SK-N-SH (cell line): Measurements from ENCODE around the gene CAMTA2. TPM values are rescaled to one million over a fixed set of nuclear protein-coding genes. Genes with fewer than 3 reads are reported as not detected.

Source experiments
- CTCF ChIA-PET: fragments of 300-600, 350-600 bp; formaldehyde crosslinking; extraction: SDS; loops from one replicate; lab custom pipeline; 2021; lab: Yijun Ruan, JAX
- POLR2A ChIA-PET: fragments of 350-600 bp; sonication (Branson Sonifier 250); formaldehyde crosslinking; extraction: SDS; loops from one replicate; lab custom pipeline; 2020; ENCODE audit warnings: antibody characterized with exemption, inconsistent platforms; lab: Yijun Ruan, JAX
- DNase-seq: peaks from one replicate; pipeline ENCODE4 v3.0.0; 2012
- H2AFZ ChIP-seq: fragments of 200-600 bp; sonication (generic); 2 replicates; pipeline ENCODE4 v1.8.1; 2016; ENCODE audit warnings: antibody characterized with exemption, mild to moderate bottlenecking, low read depth
- H3F3A ChIP-seq: fragments of 200-600 bp; sonication (generic); replicated peaks from 2 replicates; pipeline ENCODE3; 2016; ENCODE audit warnings: antibody characterized with exemption, mild to moderate bottlenecking; ENCODE audit not compliant: insufficient read depth
- H3K27ac ChIP-seq, 2 experiments: fragments of 200-500 bp in 1 of 2; fragments of 200-600 bp in 1 of 2; sonication (Bioruptor generic) in 1 of 2; sonication (generic), shearing (Covaris generic) in 1 of 2; 2 replicates each; pipeline versions ENCODE4 v1.5.1 to v1.6.1; 2014 to 2016; ENCODE audit warnings: low read depth in 2 of 2, inconsistent platforms in 1 of 2, low read length in 1 of 2, mild to moderate bottlenecking in 1 of 2, mixed read lengths in 1 of 2
- H3K27me3 ChIP-seq: fragments of 200-600 bp; sonication (generic), shearing (Covaris generic); 2 replicates; pipeline ENCODE4 v1.6.1; 2016; ENCODE audit warnings: mixed run types; ENCODE audit not compliant: insufficient read depth
- H3K36me3 ChIP-seq, 2 experiments: fragments of 200-500 bp in 1 of 2; fragments of 200-600 bp in 1 of 2; sonication (Bioruptor generic) in 1 of 2; sonication (generic) in 1 of 2; replicated peaks in 1 of 2; 2 replicates each; pipeline versions ENCODE3 to v1.5.1; 2014 to 2016; ENCODE audit warnings: low read length in 1 of 2, mild to moderate bottlenecking in 1 of 2; ENCODE audit not compliant: insufficient read depth in 2 of 2, control insufficient read depth in 1 of 2
- H3K4me1 ChIP-seq, 2 experiments: fragments of 200-500 bp in 1 of 2; fragments of 200-600 bp in 1 of 2; sonication (Bioruptor generic) in 1 of 2; sonication (generic), shearing (Covaris generic) in 1 of 2; 2 replicates each; pipeline versions ENCODE4 v1.5.1 to v1.6.1; 2014 to 2016; ENCODE audit warnings: low read depth in 1 of 2, low read length in 1 of 2, mixed run types in 1 of 2; ENCODE audit not compliant: insufficient read depth in 2 of 2, control insufficient read depth in 1 of 2
- H3K4me2 ChIP-seq: fragments of 200-600 bp; sonication (generic), shearing (Covaris generic); 2 replicates; pipeline ENCODE4 v1.6.1; 2017; ENCODE audit warnings: mixed run types
- H3K4me3 ChIP-seq, 2 experiments: fragments of 200-500 bp in 1 of 2; fragments of 200-600 bp in 1 of 2; sonication (Bioruptor generic) in 1 of 2; sonication (generic), shearing (Covaris generic) in 1 of 2; 2 replicates each; pipeline versions ENCODE4 v1.5.1 to v1.8.1; 2014 to 2016; ENCODE audit warnings: low read depth in 2 of 2, inconsistent platforms in 1 of 2, low read length in 1 of 2, mild to moderate bottlenecking in 1 of 2, mixed read lengths in 1 of 2, moderate library complexity in 1 of 2
- H3K79me2 ChIP-seq: fragments of 200-600 bp; sonication (generic); 2 replicates; pipeline ENCODE4 v1.8.1; 2017; ENCODE audit warnings: mild to moderate bottlenecking; ENCODE audit not compliant: insufficient read depth
- H3K9ac ChIP-seq: fragments of 200-600 bp; sonication (generic); 2 replicates; pipeline ENCODE4 v1.6.1; 2017; ENCODE audit warnings: mixed run types
- H3K9me2 ChIP-seq: fragments of 200-600 bp; sonication (generic); 2 replicates; pipeline ENCODE4 v1.6.1; 2017; ENCODE audit warnings: mixed run types
- H3K9me3 ChIP-seq: fragments of 200-600 bp; sonication (generic); 2 replicates; pipeline ENCODE4 v1.6.1; 2017; ENCODE audit warnings: mixed run types, mild to moderate bottlenecking, moderate library complexity
- H4K20me1 ChIP-seq: fragments of 200-600 bp; sonication (generic); 2 replicates; pipeline ENCODE4 v1.6.1; 2017; ENCODE audit warnings: mild to moderate bottlenecking, mixed run types; ENCODE audit not compliant: insufficient read depth
- CTCF ChIP-seq: fragments of 200-600 bp; sonication (generic); IDR thresholded peaks from 2 replicates; pipeline ENCODE4 v1.6.1; 2017; ENCODE audit warnings: antibody characterized with exemption, mild to moderate bottlenecking, moderate library complexity
- EP300 ChIP-seq, 2 experiments: IDR thresholded peaks; 2 replicates each; pipeline versions ENCODE4 v1.4.0 to v1.6.1; 2012; ENCODE audit warnings: borderline replicate concordance in 1 of 2, low read depth in 1 of 2, low read length in 1 of 2
- FOXM1 ChIP-seq: IDR thresholded peaks from 2 replicates; pipeline ENCODE4 v1.4.0; 2012; ENCODE audit warnings: low read depth, mild to moderate bottlenecking
- GATA2 ChIP-seq: sonication (generic); formaldehyde crosslinking; IDR thresholded peaks from 2 replicates; pipeline ENCODE4 v1.5.0; 2020; ENCODE audit warnings: mild to moderate bottlenecking, missing genetic modification reagents
- IRF3 ChIP-seq: fragments of 150-350 bp; IDR thresholded peaks from 2 replicates; pipeline ENCODE4 v1.6.1; 2016; ENCODE audit warnings: mild to moderate bottlenecking, low read depth, low read length
- JUND ChIP-seq: IDR thresholded peaks from 2 replicates; pipeline ENCODE4 v1.4.0; 2012
- MXI1 ChIP-seq: IDR thresholded peaks from 2 replicates; pipeline ENCODE4 v1.6.1; 2012; ENCODE audit warnings: mild to moderate bottlenecking, low read depth, low read length, improper control_type of control experiment
- PBX3 ChIP-seq: IDR thresholded peaks from 2 replicates; pipeline ENCODE4; 2012
- POLR2AphosphoS5 ChIP-seq: IDR thresholded peaks from 2 replicates; pipeline ENCODE4 v1.6.1; 2012; ENCODE audit warnings: low read depth, low read length
- RXRA ChIP-seq: IDR thresholded peaks from 2 replicates; pipeline ENCODE4 v1.4.0; 2012; ENCODE audit warnings: low read depth, mild to moderate bottlenecking, borderline replicate concordance
- SIN3A ChIP-seq: IDR thresholded peaks from 2 replicates; pipeline ENCODE4 v1.6.1; 2012; ENCODE audit warnings: low read depth, mild to moderate bottlenecking, low read length, moderate library complexity, borderline replicate concordance
- SMC3 ChIP-seq: IDR thresholded peaks from 2 replicates; pipeline ENCODE4 v1.6.1; 2012; ENCODE audit warnings: low read depth, low read length, improper control_type of control experiment
- TEAD4 ChIP-seq: IDR thresholded peaks from 2 replicates; pipeline ENCODE4 v1.4.0; 2012; ENCODE audit warnings: mild to moderate bottlenecking, borderline replicate concordance; ENCODE audit not compliant: insufficient read depth
- USF2 ChIP-seq: fragments of 150-350 bp; IDR thresholded peaks from 2 replicates; pipeline ENCODE4 v1.6.1; 2017; ENCODE audit warnings: antibody characterized with exemption, low read length, low read depth, borderline replicate concordance
- YY1 ChIP-seq: IDR thresholded peaks from 2 replicates; pipeline ENCODE4 v1.4.0; 2012; ENCODE audit warnings: low read depth, mild to moderate bottlenecking
- WGBS: methylation state at CpG from one replicate; pipeline ENCODE4 v1.1.6; 2017; ENCODE audit warnings: low lambda C conversion rate; 5-methylcytosine and 5-hydroxymethylcytosine counted together
- polyA plus RNA-seq, 3 experiments: library from polyadenylated mRNA; depleted of rRNA; stranded (reverse); fragments of >200 nt; gene quantifications; 2 replicates each; pipeline ENCODE4 v1.2.3, GENCODE V29; 2012

CAMTA2 gene
- polyA plus RNA-seq, 1 of the 3 experiments (the other 2 are of a cell fraction) = 27.0 TPM

- TF ChIP-seq USF2 = no peak
- no peak for TF ChIP-seq SMC3
- no peak for TF ChIP-seq FOXM1
- TF ChIP-seq MXI1 = no peak
- TF ChIP-seq SIN3A = no peak
- TF ChIP-seq EP300 (IDR thresholded peaks at IDR 0.05; ENCODE audit: borderline replicate concordance in 1 of 2, low read depth in 1 of 2, low read length in 1 of 2) = no peak
- TF ChIP-seq POLR2AphosphoS5 = no peak
- no peak for TF ChIP-seq RXRA
- no peak for TF ChIP-seq PBX3
- TF ChIP-seq TEAD4 = no peak
- no peak for TF ChIP-seq GATA2 (CRISPR knock-in tag)
- TF ChIP-seq YY1 = no peak
- no peak for TF ChIP-seq CTCF
- TF ChIP-seq JUND = no peak
- no peak for TF ChIP-seq IRF3
- ChIA-PET CTCF (interaction anchor here (1.1 to 6.6 kb wide), 5 partner anchors 7 to 89 kb away, joined by 3 to 52 read pairs (median 4); partner anchors contain the start of genes CHRNE and KIF1C), POLR2A (no interaction called here)
- H3K36me3 ChIP-seq = peaks cover 23 to 42% of the 10 kb centered on the region in 2 experiments
- no peak overlapping the region for H3K4me2 ChIP-seq
- WGBS = 89% methylated on average over 8 of the region's 10 CpGs
- no peak overlapping the region for H2AFZ ChIP-seq
- no peaks in the 10 kb centered on the region for H3K9me3 ChIP-seq
- H3K9ac ChIP-seq = no peak overlapping the region
- H3F3A ChIP-seq = peaks cover 7% of the 10 kb centered on the region
- no peaks in the 10 kb centered on the region for H3K27me3 ChIP-seq
- no peaks in the 10 kb centered on the region for H3K9me2 ChIP-seq
- H3K4me3 ChIP-seq = no peak overlapping the region
- peaks cover 18% of the 10 kb centered on the region for H3K79me2 ChIP-seq
- no peak overlapping the region for H3K27ac ChIP-seq
- DNase-seq = no peak
- no peaks in the 10 kb centered on the region for H4K20me1 ChIP-seq
- H3K4me1 ChIP-seq = peaks cover 9 to 14% of the 10 kb centered on the region in 2 experiments; a peak in 2 of 4 replicates
Observed at GRCh38 chr17:4973256-4974114, 14.0 kb downstream of the CAMTA2 start.
